Umbilical cord (tissue), 2 donors: ENCODE results near the gene NTM. TPM values are rescaled to one million over a fixed set of nuclear protein-coding genes. Genes with fewer than 3 reads are reported as not detected.
A peak's percentile ranks its signal among the peaks of the same experiment; 100 is the strongest.

ENCODE experiments used
- DNase-seq: peaks from one replicate; pipeline ENCODE4 v3.0.0-alpha.2; 2015; ENCODE audit warnings: low spot score
- total RNA-seq: library from RNA; depleted of rRNA; stranded (reverse); fragments of >200 nt; gene quantifications from one replicate; pipeline ENCODE4 v1.2.3, GENCODE V29; 2014; ENCODE audit warnings: low replicate concordance; ENCODE audit not compliant: insufficient read depth

Gene NTM
- total RNA-seq, 1 donor from 2014 or later = 8.9 TPM

DNA sequence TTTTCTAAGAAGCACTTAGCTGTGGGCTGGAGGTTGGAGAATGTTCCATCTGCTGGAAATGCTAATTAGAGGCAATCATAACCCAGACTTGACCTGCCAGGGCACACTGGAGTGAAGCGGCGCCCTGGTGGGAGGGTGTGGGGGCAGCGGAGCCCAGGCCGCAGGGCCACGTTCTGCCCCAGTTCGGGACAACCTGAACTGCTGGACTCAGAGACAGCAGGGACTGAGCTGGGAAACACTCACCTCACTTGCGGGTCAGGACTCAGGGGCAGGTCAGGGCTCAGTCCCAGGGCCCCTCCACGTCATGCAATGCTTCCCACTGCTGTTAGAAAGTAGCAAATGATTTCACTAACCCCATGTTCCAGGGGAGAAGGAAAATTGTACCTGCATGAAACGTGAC, 316.4 kb downstream of the NTM start:
- DNase-seq = no peak

DNA sequence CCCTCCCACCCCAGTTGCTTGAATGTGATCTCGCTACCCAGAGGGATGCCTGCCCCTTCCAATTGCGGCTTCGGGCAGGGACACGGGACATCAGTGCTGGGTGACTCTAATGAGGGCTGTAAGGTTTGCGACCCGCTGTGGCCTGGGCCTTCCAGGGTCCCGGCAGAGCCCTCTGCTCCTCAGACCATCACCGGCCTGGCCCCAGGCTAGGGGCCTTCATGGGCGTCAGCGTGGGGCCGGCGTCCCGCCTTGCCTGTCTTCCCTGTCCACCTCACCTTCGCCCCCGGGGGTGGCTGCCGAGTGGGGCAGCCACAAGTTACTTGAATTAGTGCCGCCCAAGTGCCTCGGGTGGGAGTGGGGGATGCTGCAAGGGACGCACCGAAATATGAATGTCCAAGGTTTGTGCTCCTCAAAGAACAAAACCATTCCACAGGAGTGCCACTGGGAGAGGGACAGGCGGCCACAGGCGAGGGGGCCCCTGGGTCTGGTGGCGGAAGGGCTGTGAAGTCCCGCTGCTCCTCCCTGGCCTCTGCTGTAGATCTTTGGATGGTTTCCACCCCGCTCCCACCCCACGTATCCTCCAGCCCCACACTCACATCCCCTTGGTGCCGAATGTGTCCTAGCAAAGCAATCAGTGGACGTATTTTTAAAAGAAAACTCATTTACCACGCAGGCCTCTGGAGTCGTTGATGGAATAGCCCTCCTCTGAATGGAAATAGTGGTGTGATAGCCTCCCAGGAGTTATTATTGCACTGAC, 317.1 kb downstream of the NTM start:
- no peak for DNase-seq

DNA sequence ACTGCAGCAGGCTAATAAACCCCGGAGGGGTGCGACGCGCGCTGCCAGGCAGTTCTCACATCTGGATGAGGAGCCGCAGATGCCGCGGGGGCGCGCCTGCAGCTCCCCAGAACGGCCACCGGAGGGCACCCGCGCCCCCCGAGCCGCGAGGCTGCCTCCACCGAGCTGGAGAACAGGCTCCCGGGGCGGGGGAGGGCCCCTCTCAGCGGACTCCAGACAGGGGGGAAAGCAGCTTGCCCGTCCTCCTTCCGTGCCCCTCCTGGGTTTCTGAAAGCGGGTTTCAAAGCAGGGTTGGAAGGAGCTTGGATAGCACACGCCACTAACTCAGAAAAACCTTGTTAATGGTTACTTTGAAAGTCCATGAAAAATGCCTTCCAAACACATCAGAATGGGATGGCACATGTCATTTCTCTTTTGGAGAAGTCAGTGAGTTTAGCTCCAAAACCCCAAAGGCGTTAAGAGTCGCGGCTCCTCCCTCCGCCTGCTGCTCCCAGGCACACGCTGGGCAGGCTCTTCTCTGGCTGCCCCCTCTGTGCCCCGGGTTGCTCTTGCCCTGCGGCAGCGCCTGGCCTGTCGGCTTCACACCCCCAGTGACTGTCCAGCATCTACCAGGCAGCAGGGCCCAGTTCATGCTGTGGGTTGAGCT, 317.8 kb downstream of the NTM start:
- DNase-seq = peak; percentile 60

DNA sequence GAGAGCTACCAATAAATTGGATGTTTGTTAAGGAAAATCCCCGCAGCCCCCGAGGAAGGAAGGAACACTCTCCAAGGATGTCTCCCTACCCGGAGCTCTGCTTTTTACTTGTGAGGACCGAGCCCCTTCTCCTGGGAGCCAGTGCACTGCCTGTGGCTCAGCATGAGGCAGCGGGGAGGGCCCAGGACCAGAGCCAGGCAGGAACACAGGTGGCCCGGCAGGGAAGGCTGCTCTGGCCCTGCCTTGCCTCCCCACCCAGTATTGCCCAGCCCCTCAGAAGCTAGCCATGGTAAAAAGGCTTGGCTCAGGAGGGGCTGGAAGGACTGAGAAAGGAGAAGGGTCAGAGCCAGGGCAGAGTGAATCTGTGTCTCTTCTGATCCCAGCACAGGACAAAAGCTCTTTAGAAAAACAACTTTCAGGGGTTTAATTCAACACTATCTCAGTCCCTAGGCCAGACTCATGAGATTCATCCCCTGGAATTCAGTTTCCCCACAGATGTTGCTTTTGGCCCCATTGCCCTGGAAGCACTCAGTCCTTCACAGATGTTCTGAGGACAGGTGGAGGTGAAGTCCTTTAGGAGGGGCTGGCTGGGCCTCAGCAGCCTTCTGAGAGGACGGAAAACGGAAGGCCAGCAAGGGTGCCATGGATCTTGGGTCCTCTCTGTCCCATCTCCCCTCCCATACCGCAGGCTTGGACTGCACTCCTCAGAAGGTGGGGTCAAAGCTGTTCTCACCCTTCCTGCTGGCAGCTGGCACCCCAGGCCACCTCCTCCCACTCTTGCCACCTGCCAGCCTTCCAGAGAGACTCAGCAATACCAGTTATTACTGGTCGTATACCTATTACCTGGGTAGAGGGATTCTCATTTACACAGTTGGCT, 318.9 kb downstream of the NTM start:
- no peak for DNase-seq

DNA sequence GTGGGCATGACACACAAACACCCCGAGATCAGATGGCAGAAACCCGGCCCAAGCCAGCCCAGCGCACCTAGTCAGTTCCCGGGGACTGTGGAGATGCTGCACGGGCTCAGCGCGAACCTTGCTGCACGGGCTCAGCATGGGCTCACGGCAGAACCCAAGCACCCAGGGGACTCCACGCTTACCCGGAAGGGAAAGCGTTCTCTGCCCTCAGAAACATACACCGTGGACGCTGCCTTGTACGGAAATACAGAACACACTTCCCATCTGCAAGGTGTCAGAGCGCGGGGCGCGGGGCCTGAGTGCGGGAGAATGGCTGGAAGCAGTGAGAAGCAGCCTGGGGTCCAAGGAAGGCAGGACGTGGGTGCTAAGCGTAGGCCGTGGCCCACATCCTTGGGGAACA, 319.9 kb downstream of the NTM start:
- DNase-seq = no peak

DNA sequence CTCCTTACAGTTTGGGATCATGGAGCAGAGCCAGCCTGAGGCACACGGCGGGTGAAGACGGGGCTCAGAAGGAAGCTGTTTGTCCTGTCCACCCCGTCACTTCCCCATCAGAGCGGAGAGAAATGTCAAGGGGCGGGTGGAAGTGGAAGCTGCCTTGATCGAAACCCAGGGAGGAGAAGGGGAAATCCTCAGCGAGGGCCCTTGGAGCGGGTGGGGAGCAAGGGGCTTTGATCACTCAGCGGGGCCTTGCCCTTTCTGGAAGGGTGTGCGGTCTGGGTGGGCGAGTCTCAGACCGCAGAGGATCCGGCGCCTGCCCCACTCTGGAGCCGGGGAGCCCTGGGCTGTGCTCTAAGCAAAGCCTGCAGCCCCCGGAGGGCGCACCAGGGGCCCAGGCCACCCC, 320.4 kb downstream of the NTM start:
- no peak for DNase-seq

DNA sequence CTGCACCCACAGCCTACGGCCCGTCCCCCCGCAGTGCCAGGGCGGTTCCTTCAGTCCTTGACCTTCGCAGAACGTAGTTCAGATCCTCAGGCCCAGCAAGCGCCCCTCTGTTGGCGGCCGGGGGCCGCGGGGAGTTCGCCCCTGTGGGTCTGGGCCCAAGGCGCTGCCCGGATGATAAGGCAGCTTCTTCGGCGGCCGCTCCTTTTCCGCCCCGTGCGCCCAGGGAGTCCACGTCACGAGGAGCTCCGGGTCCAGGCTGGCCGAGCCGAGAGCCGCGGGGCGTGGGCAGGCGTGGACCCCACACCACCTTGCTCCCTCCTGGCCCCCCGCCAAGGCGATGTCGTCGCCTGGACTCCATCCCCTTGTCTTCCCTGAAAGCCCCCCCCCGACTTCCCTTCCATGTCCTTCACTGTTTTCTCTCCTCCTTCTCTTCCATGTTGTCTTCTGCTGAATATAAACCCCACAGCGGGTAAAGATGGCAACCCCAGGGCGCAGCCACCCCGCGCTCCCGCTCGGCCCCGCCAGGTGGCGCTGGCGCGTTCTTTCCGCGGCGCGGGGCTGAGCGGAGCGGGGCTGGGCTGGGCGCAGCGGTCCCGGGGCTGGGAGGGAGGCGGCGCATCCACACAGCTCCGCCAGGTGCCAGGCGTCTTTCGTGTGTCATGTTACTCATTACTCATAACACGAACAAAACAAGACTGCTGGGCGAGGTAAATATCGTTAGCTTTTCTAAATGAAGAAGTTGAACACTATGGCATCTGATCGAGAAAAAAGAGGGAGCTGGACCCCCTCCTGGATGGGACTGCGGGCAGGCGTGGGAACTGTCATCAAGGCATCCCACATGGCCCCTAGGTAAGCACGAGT, 321.0 kb downstream of the NTM start:
- no peak for DNase-seq

DNA sequence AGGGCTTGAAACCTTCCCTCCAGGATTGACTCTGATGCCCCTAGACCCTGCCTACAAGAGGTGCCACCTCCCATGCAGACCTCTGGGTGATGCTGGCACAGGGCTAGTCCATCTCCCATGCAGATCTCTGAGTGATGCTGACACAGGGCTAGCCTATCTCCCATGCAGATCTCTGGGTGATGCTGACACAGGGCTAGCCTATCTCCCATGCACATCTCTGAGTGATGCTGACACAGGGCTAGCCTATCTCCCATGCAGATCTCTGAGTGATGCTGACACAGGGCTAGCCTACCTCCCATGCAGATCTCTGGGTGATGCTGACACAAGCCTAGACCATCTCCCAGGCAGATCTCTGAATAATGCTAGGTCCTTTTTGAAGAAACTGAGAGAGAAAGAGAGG, 321.7 kb downstream of the NTM start:
- no peak for DNase-seq

DNA sequence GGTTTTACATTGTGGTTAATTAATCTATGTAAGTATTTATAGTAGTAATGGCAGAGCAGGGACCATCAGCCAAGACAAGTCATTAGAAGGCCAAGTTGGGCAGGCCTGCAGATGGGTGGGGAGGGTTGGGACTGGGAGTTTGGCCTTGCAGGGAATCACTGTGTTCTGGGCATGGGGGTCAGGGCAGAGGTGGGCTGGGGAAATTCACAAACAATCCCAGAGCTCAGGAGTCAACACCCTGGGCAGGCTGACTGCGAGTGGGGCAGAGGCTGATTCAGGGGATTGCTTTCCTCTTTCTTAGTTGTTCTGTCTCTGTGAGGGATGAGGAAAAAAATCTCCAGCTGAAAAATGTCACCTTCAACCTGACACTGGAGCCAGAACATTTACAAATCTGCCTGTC, 322.5 kb downstream of the NTM start:
- no peak for DNase-seq

DNA sequence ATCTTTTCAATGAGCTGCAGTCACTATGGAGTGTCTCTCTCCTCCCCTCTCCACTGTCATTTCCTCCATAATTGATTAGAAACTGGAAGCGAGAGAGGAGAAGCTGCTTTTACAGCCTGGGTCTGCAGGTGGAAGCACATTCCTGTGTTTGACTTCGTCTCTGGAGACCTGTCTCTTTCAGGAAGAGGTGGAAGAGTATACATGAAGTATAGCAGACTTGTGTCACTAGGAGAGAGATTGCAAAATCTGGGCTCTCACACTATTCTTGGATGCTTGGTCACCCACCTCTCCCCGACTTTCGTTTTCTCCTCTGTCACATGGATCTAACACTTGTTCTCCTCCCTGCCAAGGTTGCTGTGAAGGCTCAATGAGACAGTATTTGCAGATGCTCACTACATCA, 323.3 kb downstream of the NTM start:
- DNase-seq = no peak

DNA sequence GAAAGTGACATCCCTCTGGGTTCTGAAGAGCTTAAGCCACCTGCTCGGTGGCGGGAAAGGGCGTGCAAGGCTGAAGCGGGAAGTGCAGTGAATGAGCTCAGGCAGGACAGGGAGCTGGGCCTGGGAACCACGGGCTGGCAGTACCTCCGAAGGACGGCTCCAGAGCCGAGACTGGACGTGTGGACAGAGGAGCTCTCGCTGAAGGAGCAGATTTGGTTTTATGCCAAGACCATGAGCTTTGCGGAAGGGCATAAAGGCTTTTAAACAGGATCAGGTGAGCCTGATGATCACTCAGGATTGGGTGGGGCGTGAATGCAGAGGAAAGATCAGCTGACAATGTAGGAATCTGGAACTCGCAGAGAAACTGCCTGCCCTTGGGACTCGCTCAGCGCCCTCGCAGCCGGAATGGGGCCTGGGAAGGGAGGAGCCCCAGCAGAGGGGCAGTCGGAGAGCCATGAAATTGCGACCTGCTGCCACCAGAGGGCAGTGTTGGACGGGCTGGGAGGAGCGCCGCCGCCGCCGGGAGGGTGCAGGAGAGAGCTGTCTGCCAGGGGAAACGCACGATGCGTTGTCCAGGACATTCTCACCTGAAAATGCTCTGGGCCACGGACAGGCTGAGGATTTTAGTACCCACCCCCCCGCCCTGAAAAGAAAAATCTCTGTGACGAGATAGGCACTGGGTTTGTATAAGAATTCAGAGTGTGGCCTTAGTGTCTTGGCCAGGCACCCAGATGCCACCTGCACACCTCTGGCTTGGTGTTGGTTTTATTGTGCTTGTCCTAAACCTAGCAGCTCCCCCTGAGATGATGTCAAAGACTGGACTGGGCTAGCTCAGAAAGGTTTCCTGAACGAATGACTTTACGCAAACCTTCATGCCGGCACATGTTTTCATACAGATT, 324.4 kb downstream of the NTM start:
- DNase-seq = peak; percentile 91

DNA sequence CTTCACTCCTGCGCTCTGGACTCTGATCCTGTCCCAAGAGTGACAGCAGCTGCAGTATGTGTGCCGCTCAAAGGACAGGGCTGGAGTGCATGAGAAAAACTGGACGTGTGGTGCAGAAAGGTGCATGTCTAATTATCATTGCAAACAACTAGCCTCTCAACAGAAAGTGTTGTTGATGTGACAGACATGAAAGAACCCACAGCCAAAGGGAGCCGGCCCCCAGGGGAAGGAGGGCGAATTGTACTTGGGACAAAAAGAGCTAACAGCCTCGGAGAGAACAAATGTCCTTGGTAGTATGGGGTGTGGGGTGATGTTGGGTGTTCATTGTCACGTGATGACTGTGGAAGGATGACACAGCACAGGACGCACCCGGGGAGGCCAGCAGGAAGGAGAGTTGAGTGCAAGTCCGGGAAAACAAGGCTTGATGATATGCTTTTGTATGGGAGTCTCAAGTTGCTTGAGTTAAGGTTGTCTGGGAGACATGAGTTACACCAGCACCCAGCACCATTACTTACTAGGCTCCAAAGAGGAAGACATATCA, 325.5 kb downstream of the NTM start:
- DNase-seq = no peak

DNA sequence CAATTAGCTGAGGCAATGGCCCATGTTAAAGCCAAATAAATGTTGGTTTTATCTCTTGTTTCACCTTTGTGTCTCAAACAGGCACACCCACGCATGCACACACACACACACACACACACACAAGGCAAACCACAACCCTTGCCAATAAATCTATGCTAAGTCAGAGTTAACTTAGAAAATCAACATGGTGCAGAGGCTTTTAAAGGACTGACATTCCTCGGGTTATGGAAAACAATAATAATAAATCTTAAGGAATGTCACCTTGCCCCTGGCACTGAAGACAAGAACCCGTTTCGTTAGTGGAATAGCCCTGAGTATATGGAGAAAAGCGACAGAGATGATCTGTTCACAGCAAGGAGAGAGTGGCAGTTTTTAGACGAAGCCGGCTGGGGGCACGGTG, 326.3 kb downstream of the NTM start:
- no peak for DNase-seq

DNA sequence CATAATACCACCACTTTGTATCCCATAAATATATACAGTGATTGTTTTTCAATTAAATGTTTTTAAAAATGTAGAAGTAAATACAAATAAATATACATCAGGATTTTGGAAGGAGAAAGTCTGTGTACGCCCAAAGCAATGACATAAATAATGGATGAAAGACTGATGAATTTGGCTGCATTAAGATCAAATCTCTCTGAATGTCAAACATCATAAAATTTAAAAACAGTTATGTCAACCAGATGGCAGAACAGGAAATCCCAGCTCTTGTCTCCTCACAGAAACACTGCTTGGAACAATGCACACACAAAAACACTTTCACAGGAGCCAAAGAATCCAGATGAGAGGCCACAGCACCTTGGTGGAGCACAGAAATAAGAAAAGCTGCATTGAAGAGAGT, 332.9 kb downstream of the NTM start:
- DNase-seq = no peak

DNA sequence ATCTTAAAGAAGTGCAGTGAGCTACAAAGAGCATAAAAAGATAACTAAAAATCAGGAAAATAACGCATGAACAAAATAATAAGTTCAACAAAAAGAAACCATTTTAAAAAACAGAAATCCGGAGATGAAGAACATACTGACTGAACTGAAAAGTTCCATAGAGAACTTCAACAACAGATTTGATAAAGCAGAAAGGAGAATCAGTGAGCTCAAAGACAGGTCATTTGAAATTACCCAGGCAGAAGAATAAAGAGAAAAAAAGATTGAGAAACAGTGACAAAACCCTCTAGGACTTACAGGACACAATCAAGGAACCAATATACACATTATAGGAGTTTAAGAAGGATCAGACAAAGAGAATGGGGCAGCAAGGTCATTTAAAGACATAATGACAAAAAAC, 334.3 kb downstream of the NTM start:
- no peak for DNase-seq

DNA sequence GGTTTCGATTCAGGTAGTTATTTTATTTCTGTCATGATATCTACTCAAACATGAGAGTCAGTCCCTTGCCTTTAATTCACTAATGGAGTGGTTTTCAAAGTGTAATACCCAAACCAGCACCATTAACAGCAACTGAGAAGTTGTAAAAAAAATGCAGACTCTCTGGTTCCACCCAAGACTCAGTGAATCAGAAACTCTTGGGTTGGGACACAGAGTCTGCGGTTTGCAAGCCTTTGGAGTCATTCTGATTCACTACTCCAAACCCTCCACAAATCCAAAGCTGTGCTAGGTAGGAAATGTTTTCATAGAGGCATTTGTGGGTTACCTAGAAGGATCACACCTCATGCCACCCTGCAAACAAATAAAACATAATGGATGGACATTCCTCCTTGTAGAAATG, 340.1 kb downstream of the NTM start:
- no peak for DNase-seq

DNA sequence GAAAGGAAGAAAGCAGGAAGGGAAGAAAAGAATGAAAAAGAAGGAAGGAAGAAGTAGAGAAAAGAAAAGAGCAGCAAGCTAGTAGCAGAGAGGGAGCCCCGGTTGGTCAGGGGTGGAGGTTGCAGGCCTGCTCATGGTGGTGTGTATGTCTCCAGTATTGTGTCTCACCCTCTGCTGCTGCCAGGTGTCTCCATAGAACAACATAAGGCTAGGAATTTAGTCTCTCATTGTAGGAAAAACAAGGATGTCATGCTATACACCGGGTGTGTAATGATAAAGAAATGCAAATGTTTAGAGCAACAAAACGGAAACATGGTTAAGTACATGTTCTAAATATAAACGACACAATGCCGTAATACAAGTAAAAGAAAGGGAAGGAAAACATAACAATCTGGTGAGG, 342.5 kb downstream of the NTM start:
- DNase-seq = no peak

DNA sequence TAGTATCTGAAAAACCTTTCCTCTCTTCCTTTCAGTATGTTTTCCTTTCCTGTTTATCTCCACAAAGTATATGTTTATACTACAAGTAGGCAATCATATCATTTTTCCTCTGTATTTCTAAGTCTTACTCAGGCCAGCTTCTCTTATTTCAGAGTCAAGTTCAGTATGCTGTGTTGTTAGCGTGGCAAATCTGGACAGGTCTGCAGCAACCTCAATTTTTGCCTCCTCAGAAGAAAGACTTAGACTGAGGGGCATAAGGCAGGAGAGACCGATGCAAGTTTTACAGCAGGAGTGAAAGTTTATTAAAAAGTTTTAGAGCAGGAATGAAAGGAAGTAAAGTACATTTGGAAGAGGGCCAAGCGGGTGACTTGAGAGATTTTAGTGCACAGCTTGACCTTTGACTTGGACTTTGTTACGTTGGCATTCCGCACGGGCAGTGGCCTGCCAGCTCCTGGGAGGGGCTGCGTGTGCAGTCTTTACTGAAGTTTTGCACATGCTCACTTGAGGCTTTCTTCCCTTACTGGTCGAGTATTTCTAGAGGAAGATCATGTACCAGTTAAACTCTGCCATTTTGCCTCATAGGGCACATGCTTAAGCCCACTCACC, 343.2 kb downstream of the NTM start:
- DNase-seq = no peak

DNA sequence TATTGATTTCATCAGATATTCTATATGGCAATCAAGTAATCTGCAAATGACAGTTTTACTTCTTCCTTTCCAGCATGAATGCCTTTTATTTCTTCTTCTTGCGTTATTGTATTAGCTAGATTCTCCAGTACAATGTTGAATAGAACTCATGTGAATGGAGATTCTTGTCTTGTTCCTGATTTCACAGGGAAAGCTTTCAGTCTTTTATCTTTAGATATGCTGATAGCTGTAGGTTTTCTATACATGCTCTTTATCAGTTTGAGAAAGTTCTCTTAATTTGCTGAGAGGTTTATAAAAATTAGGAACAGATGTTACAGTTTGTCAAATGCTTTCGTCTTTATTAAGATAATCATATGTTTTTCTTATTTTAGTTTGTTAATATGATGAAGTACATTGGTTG, 347.2 kb downstream of the NTM start:
- no peak for DNase-seq

DNA sequence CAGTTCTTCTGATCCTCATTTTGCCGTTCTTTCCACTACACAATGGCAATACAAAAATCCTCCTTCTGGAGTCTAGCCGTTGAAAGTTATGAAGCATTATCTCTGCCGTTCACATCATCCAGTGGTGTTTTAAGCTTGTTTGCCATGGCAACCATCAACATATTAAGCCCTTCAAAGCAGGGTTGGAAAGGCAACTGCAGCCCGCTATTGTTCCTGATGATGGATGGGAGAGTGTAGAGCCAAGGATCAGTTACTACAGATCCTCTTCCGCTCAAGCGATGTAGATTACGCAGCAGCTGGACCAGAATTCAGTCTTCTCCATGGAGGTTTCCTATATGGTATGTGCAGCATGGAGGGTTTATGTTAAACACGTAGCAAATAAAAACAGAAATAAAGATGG, 352.7 kb downstream of the NTM start:
- peak; percentile 50 for DNase-seq
